AG10803 (cell line): ENCODE measurements around the gene ALS2.
"Not testable (repeated sequence)": the region's sequence is repeated elsewhere in the genome, so short reads cannot be mapped to it uniquely, and the experiment has no call there.

Experiments
- DNase-seq: peaks from one replicate; pipeline ENCODE4 v3.0.0; 2010; ENCODE audit warnings: low read depth
- H3K4me3 ChIP-seq: 2 replicates; pipeline ENCODE4 v1.5.1; 2011; ENCODE audit warnings: mild to moderate bottlenecking, low read length, control low read depth
- TF ChIP-seq, protein P1 (sequence below): conservative IDR thresholded peaks from 2 replicates; pipeline ENCODE4 v1.5.1; 2011; ENCODE audit warnings: mild to moderate bottlenecking, low read length, control low read depth, inconsistent platforms

ALS2 gene

DNA sequence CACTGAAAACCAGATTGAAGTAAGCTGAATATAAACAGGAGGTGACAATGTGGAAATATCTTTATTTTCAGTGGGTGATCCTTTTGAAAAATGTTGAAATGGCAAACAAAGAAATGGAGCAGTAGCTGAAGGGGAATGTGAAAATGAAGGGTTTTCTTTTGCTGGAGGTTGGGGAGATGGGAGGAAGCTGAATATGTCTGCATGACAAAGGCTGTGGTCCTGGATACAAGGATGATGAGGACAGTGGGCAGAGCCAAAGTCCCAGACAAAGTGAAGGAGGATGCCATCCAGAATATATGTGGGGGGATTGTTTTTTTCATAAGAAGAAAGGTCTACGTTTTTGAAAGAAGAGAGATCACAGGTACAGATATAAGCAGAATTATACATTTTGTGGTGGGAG, 6.7 kb downstream of the ALS2 start:
- TF ChIP-seq, protein P1, sequence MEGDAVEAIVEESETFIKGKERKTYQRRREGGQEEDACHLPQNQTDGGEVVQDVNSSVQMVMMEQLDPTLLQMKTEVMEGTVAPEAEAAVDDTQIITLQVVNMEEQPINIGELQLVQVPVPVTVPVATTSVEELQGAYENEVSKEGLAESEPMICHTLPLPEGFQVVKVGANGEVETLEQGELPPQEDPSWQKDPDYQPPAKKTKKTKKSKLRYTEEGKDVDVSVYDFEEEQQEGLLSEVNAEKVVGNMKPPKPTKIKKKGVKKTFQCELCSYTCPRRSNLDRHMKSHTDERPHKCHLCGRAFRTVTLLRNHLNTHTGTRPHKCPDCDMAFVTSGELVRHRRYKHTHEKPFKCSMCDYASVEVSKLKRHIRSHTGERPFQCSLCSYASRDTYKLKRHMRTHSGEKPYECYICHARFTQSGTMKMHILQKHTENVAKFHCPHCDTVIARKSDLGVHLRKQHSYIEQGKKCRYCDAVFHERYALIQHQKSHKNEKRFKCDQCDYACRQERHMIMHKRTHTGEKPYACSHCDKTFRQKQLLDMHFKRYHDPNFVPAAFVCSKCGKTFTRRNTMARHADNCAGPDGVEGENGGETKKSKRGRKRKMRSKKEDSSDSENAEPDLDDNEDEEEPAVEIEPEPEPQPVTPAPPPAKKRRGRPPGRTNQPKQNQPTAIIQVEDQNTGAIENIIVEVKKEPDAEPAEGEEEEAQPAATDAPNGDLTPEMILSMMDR, result no peak
- no peak for DNase-seq
- no peak overlapping the region for H3K4me3 ChIP-seq

DNA sequence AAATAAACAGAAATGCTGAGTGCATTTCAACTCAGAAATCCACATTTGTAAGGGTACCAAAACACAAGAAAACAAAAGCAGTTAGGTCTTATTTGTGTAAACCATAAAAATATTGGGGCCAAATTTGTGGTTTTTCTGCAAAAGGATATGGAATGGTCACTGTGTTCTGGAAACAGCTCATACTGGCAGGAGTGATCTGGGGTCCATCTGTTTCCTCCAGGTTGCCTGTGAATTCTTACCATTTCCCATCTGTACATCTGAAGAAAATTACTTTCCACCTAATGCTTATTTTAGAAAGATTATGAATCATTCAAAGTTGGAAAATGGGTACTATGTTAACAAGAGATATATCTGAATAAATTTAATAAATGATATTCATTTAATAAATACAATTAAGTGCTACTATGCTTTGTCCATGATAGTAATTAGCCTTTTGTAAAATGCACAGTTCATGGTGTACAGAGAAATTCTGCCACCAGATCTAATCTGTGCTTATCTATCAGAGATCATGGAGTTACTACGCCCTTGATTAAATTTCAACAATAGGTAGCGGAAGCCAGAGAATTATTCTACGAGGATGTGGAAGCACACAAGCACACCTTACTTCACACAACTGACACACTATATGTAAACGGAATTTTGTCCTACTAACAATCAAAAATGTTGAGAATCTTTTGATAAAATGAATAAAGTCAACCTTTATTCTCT, 10.9 kb downstream of the ALS2 start:
- peak; percentile 39 for DNase-seq
- TF ChIP-seq, protein P1, result no peak
- H3K4me3 ChIP-seq, result no peak overlapping the region

GRCh38 chr2:201768918-201769317, 11.8 kb downstream of the ALS2 start:
- TF ChIP-seq, protein P1, result no peak
- H3K4me3 ChIP-seq, result no peak overlapping the region
- peak; percentile 75 for DNase-seq

- TF ChIP-seq, protein P1, result no peak
- no peak overlapping the region for H3K4me3 ChIP-seq
Measured at GRCh38 chr2:201765799-201766198, 14.9 kb downstream of the ALS2 start.

GRCh38 chr2:201764469-201764868, 16.3 kb downstream of the ALS2 start:
- H3K4me3 ChIP-seq, DNase-seq: not testable (repeated sequence)

More at GRCh38 chr2:201765799-201766198, 14.9 kb downstream of the ALS2 start:
- no peak for DNase-seq

DNA sequence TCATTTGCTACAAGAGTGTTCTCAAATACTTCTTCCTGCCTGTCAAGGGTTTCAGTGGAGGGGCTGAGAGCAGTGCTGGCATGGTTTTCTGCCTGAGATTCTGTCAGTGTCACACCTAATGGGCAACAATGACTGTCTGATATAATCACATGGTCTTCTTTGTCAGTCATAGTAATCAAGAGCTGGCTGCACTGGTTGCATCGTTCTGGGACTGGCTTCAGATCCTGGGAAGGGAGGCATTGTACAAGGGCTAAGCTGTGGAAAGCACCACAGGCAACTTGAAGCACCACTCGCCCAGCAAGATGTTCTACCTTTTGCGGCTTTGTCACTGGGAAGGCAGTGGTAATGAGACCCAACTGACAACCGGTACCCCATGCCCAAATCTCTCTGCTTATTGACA, 19.6 kb downstream of the ALS2 start:
- TF ChIP-seq, protein P1, result no peak
- DNase-seq, result no peak
- H3K4me3 ChIP-seq, result no peak overlapping the region

GRCh38 chr2:201759567-201759966, 21.2 kb downstream of the ALS2 start:
- no peak overlapping the region for H3K4me3 ChIP-seq
- TF ChIP-seq, protein P1, result no peak
- DNase-seq, result no peak

DNA sequence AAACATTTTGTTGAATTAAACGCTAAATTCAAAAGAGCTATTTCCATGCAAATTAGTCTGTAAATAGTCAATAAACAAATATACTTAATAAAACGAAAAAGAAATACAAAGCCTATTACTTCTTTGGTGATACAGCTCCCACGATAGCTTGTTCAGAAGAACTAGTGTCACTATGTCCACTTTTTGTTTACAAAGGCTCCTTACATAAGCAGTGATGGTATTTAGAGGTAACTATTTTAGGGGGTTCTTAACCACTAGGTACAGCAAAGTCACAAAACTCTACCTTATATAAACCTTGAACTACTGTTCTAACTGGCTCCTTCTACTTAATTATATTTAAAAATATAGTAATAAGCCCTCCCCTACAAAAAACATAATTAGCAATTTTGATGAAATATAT, 21.9 kb downstream of the ALS2 start:
- DNase-seq, result no peak
- no peak overlapping the region for H3K4me3 ChIP-seq
- TF ChIP-seq, protein P1, result no peak
